ENCODE measurements around the gene BZW2.

- no peak for TF ChIP-seq POLR2A (IDR thresholded peaks at IDR 0.05)
- no peak for TF ChIP-seq CTCF (IDR thresholded peaks at IDR 0.05)
Measured at GRCh38 chr7:16627236-16627635, 18.7 kb upstream of the BZW2 start.
